Measurements from ENCODE around the gene EEPD1. TPM values are rescaled to one million over a fixed set of nuclear protein-coding genes. Genes with fewer than 3 reads are reported as not detected.
A peak's percentile ranks its signal among the peaks of the same experiment; 100 is the strongest.

Gene EEPD1
- total RNA-seq, 1 donor: 9.0 TPM

DNA sequence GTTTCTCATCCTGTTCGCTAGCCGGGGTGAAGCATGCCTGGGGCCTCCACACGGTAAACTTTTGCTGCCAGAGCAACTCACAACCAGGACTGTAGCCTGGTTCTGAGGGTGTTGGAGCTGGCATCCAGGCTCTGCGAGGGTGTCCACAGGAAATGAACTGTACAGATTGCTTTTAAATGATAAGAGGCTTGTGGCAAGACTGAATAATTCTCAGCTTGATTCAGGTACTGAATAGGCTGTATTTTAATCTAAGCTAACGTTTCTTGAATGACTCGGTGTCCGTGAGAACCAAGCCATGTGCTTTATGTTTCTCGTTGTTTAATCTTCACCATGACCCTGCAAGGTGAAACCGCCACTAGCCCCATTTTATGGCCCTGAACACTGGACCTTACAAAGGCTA lies 49.3 kb downstream of the EEPD1 start:
- no peak overlapping the region for H3K4me3 ChIP-seq (ENCODE audit: insufficient read depth, low read length)
- H3K4me1 ChIP-seq (ENCODE audit: insufficient read depth, low read length): peaks cover 6% of the 10 kb centered on the region
- H4K20me1 ChIP-seq (ENCODE audit: insufficient read depth, low read length): no peaks in the 10 kb centered on the region
- H3K79me2 ChIP-seq (ENCODE audit: insufficient read depth, low read length): no peaks in the 10 kb centered on the region
- no peaks in the 10 kb centered on the region for H3K27me3 ChIP-seq (ENCODE audit: insufficient read depth, low read length)
- H2AFZ ChIP-seq (ENCODE audit: low read length): no peak overlapping the region
- no peak overlapping the region for H3K27ac ChIP-seq (ENCODE audit: low read depth, low read length)
- TF ChIP-seq, protein P1, sequence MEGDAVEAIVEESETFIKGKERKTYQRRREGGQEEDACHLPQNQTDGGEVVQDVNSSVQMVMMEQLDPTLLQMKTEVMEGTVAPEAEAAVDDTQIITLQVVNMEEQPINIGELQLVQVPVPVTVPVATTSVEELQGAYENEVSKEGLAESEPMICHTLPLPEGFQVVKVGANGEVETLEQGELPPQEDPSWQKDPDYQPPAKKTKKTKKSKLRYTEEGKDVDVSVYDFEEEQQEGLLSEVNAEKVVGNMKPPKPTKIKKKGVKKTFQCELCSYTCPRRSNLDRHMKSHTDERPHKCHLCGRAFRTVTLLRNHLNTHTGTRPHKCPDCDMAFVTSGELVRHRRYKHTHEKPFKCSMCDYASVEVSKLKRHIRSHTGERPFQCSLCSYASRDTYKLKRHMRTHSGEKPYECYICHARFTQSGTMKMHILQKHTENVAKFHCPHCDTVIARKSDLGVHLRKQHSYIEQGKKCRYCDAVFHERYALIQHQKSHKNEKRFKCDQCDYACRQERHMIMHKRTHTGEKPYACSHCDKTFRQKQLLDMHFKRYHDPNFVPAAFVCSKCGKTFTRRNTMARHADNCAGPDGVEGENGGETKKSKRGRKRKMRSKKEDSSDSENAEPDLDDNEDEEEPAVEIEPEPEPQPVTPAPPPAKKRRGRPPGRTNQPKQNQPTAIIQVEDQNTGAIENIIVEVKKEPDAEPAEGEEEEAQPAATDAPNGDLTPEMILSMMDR (IDR thresholded peaks at IDR 0.05; ENCODE audit: extremely low read depth, low read depth, low read length): no peak
- no peak overlapping the region for H3K4me2 ChIP-seq (ENCODE audit: insufficient read depth, low read length)
- no peaks in the 10 kb centered on the region for H3K36me3 ChIP-seq (ENCODE audit: insufficient read depth, low read length)
- DNase-seq (ENCODE audit: insufficient read length, low spot score, missing footprints): no peak
- H3K9me3 ChIP-seq (ENCODE audit: low read depth, low read length): no peaks in the 10 kb centered on the region

GRCh38 chr7:36203071-36203790 lies 50.2 kb downstream of the EEPD1 start:
- H3K4me1 ChIP-seq (ENCODE audit: insufficient read depth, low read length): peaks cover 14% of the 10 kb centered on the region

DNA sequence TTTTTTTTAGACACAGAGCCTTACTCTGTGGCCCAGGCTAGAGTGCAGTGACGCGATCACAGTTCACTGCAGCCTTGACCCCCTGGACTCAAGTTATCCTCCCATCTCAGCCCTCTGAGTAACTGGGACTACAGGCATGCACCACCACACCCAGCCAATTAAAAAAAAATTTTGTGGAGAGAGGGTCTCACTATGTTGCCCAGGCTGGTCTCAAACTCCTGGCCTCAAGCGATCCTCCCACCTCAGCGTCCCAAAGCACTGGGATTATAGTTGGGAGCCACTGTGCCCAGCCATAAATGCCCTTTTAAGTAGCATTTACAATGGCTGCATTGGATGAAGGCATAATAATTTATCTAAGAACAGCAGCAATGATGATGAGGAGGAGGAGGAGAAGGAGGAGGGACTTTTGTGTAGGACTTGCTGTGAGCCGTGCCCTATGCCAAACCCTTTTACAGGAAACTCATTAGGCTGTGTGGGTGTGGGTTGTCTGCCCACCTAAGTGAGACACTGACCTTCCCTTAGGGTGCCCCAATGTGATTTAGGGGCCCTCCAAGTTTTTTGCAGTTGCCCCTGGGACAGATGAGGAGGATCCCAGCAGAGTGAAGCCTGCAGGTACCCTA lies 51.1 kb downstream of the EEPD1 start:
- Histone ChIP-seq H3K4me1 (ENCODE audit: insufficient read depth, low read length) (peaks cover 20% of the 10 kb centered on the region), H3K27ac (ENCODE audit: low read depth, low read length) (no peak overlapping the region)

More at GRCh38 chr7:36203071-36203790, 50.2 kb downstream of the EEPD1 start:
- Histone ChIP-seq H3K36me3 (ENCODE audit: insufficient read depth, low read length) (no peaks in the 10 kb centered on the region), H3K27ac (ENCODE audit: low read depth, low read length) (no peak overlapping the region), H3K9me3 (ENCODE audit: low read depth, low read length) (no peaks in the 10 kb centered on the region), H3K4me2 (ENCODE audit: insufficient read depth, low read length) (no peak overlapping the region), H2AFZ (ENCODE audit: low read length) (no peak overlapping the region), H3K79me2 (ENCODE audit: insufficient read depth, low read length) (no peaks in the 10 kb centered on the region), H3K27me3 (ENCODE audit: insufficient read depth, low read length) (no peaks in the 10 kb centered on the region), H3K4me3 (ENCODE audit: insufficient read depth, low read length) (no peak overlapping the region), H4K20me1 (ENCODE audit: insufficient read depth, low read length) (no peaks in the 10 kb centered on the region)
- no peak for DNase-seq (ENCODE audit: insufficient read length, low spot score, missing footprints)
- TF ChIP-seq, protein P1 (IDR thresholded peaks at IDR 0.05; ENCODE audit: extremely low read depth, low read depth, low read length): no peak

More for the DNA sequence above, 51.1 kb downstream of the EEPD1 start:
- Histone ChIP-seq H3K36me3 (ENCODE audit: insufficient read depth, low read length) (no peaks in the 10 kb centered on the region), H3K4me2 (ENCODE audit: insufficient read depth, low read length) (no peak overlapping the region), H4K20me1 (ENCODE audit: insufficient read depth, low read length) (no peaks in the 10 kb centered on the region), H3K27me3 (ENCODE audit: insufficient read depth, low read length) (no peaks in the 10 kb centered on the region), H3K4me3 (ENCODE audit: insufficient read depth, low read length) (no peak overlapping the region), H3K9me3 (ENCODE audit: low read depth, low read length) (no peaks in the 10 kb centered on the region), H2AFZ (ENCODE audit: low read length) (no peak overlapping the region), H3K79me2 (ENCODE audit: insufficient read depth, low read length) (no peaks in the 10 kb centered on the region)
- peak; percentile 35 for DNase-seq (ENCODE audit: insufficient read length, low spot score, missing footprints)
- TF ChIP-seq, protein P1 (IDR thresholded peaks at IDR 0.05; ENCODE audit: extremely low read depth, low read depth, low read length): no peak
